GM12878 (cell line): ENCODE measurements around the gene BFSP2.

Experiments used
- ETV6 ChIP-seq, 2 experiments: fragments of 450-650 bp in 1 of 2; IDR thresholded peaks in 1 of 2; conservative IDR thresholded peaks in 1 of 2; 2 replicates each; pipeline ENCODE4 v1.6.1; 2014; ENCODE audit warnings: antibody characterized with exemption in 1 of 2, borderline replicate concordance in 1 of 2, low read depth in 1 of 2, mild to moderate bottlenecking in 1 of 2, moderate library complexity in 1 of 2
- POLR2A ChIP-seq: IDR thresholded peaks from 2 replicates; pipeline ENCODE4 v1.6.1; 2011; ENCODE audit warnings: low read depth, mild to moderate bottlenecking, low read length
- RAD21 ChIP-seq: IDR thresholded peaks from 2 replicates; pipeline ENCODE4 v1.6.1; 2011; ENCODE audit warnings: mild to moderate bottlenecking, low read depth, low read length, moderate library complexity; ENCODE audit not compliant: insufficient read depth
- TF ChIP-seq, protein P1 (sequence below): IDR thresholded peaks from 2 replicates; pipeline ENCODE4 v1.6.1; 2012; ENCODE audit warnings: mild to moderate bottlenecking, low read depth, low read length
- TF ChIP-seq, protein P2 (sequence below), 3 experiments: IDR thresholded peaks in 2 of 3; conservative IDR thresholded peaks in 1 of 3; 2 replicates each; pipeline ENCODE4 v1.5.1; 2011; ENCODE audit warnings: low read depth in 3 of 3, low read length in 3 of 3, mild to moderate bottlenecking in 3 of 3, control low read depth in 2 of 3, moderate library complexity in 2 of 3, inconsistent platforms in 1 of 3, mixed read lengths in 1 of 3; ENCODE audit not compliant: control insufficient read depth in 2 of 3, insufficient read depth in 1 of 3; ENCODE audit errors: extremely low read depth in 1 of 3
- TF ChIP-seq, protein P3 (sequence below): IDR thresholded peaks from 2 replicates; pipeline ENCODE4 v1.6.1; 2012; ENCODE audit warnings: low read depth, low read length, improper control_type of control experiment

DNA sequence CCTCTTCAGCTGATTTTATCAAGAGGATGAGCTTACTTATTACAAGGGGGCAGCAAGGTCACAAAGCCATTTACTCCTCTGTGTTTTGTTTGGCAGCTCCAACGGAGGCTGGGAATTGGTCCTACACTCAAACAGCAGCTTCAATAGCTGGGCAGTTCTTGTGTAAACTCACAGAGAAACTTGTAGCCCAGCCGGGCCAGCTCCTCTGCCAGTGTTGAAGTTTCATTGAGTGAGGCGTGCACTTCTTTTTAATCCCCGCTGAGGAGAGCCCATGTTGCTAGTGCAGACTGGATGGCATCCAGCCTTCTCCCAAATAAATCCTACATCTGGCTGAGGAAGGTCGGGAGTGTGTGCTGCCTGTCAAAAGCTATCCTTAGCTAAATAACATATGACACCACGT is 59.5 kb downstream of the BFSP2 start:
- TF ChIP-seq, protein P1, sequence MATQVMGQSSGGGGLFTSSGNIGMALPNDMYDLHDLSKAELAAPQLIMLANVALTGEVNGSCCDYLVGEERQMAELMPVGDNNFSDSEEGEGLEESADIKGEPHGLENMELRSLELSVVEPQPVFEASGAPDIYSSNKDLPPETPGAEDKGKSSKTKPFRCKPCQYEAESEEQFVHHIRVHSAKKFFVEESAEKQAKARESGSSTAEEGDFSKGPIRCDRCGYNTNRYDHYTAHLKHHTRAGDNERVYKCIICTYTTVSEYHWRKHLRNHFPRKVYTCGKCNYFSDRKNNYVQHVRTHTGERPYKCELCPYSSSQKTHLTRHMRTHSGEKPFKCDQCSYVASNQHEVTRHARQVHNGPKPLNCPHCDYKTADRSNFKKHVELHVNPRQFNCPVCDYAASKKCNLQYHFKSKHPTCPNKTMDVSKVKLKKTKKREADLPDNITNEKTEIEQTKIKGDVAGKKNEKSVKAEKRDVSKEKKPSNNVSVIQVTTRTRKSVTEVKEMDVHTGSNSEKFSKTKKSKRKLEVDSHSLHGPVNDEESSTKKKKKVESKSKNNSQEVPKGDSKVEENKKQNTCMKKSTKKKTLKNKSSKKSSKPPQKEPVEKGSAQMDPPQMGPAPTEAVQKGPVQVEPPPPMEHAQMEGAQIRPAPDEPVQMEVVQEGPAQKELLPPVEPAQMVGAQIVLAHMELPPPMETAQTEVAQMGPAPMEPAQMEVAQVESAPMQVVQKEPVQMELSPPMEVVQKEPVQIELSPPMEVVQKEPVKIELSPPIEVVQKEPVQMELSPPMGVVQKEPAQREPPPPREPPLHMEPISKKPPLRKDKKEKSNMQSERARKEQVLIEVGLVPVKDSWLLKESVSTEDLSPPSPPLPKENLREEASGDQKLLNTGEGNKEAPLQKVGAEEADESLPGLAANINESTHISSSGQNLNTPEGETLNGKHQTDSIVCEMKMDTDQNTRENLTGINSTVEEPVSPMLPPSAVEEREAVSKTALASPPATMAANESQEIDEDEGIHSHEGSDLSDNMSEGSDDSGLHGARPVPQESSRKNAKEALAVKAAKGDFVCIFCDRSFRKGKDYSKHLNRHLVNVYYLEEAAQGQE = no peak
- TF ChIP-seq, protein P2, sequence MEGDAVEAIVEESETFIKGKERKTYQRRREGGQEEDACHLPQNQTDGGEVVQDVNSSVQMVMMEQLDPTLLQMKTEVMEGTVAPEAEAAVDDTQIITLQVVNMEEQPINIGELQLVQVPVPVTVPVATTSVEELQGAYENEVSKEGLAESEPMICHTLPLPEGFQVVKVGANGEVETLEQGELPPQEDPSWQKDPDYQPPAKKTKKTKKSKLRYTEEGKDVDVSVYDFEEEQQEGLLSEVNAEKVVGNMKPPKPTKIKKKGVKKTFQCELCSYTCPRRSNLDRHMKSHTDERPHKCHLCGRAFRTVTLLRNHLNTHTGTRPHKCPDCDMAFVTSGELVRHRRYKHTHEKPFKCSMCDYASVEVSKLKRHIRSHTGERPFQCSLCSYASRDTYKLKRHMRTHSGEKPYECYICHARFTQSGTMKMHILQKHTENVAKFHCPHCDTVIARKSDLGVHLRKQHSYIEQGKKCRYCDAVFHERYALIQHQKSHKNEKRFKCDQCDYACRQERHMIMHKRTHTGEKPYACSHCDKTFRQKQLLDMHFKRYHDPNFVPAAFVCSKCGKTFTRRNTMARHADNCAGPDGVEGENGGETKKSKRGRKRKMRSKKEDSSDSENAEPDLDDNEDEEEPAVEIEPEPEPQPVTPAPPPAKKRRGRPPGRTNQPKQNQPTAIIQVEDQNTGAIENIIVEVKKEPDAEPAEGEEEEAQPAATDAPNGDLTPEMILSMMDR (IDR thresholded peaks at IDR 0.05 in 2 of 3, conservative IDR thresholded peaks at IDR 0.05 in 1 of 3; ENCODE audit: control insufficient read depth in 2 of 3, extremely low read depth in 1 of 3, insufficient read depth in 1 of 3, low read depth in 3 of 3, low read length in 3 of 3) = no peak
- TF ChIP-seq POLR2A (no peak), ETV6 (conservative IDR thresholded peaks at IDR 0.05 in 1 of 2, IDR thresholded peaks at IDR 0.05 in 1 of 2; ENCODE audit: borderline replicate concordance in 1 of 2, low read depth in 1 of 2) (no peak), RAD21 (no peak)
- TF ChIP-seq, protein P3, sequence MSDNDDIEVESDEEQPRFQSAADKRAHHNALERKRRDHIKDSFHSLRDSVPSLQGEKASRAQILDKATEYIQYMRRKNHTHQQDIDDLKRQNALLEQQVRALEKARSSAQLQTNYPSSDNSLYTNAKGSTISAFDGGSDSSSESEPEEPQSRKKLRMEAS = no peak
